CD8-positive, alpha-beta memory T cell (primary cell): ENCODE data around the gene CAPN3. TPM values are rescaled to one million over a fixed set of nuclear protein-coding genes. Genes with fewer than 3 reads are reported as not detected.

Source experiments
- CTCF ChIA-PET: fragments of 350-600 bp; sonication (Branson Sonifier 250); formaldehyde crosslinking; loops from one replicate; lab custom pipeline; 2021; ENCODE audit warnings: antibody characterized with exemption; lab: Charles Lee
- POLR2A ChIA-PET: fragments of 350-600 bp; sonication (Branson Sonifier 250); formaldehyde crosslinking; loops from one replicate; lab custom pipeline; 2021; ENCODE audit warnings: antibody characterized with exemption; lab: Charles Lee
- DNase-seq, 5 donors: peaks; one replicate each; pipeline versions ENCODE4 v3.0.0 to v3.0.0-alpha.2; 2020 to 2022; ENCODE audit warnings: mixed read lengths in 1 of 5
- H3K27ac ChIP-seq: one replicate; pipeline ENCODE4 v1.7.0; 2013; ENCODE audit warnings: low read depth, mild to moderate bottlenecking, low read length, moderate library complexity
- H3K27me3 ChIP-seq: 2 replicates; pipeline ENCODE4 v1.7.0; 2013; ENCODE audit warnings: low read length, mild to moderate bottlenecking; ENCODE audit not compliant: insufficient read depth, poor library complexity, severe bottlenecking
- H3K36me3 ChIP-seq: 2 replicates; pipeline ENCODE4 v1.7.0; 2013; ENCODE audit warnings: mild to moderate bottlenecking, low read length, moderate library complexity; ENCODE audit not compliant: insufficient read depth
- H3K4me1 ChIP-seq: 2 replicates; pipeline ENCODE4 v1.7.0; 2013; ENCODE audit warnings: mild to moderate bottlenecking, low read length, moderate library complexity; ENCODE audit not compliant: insufficient read depth
- H3K4me3 ChIP-seq: 2 replicates; pipeline ENCODE4 v1.7.0; 2013; ENCODE audit warnings: mild to moderate bottlenecking, low read length
- H3K9me3 ChIP-seq: 2 replicates; pipeline ENCODE4 v1.7.0; 2013; ENCODE audit warnings: mild to moderate bottlenecking, low read length
- H3K27ac Mint-ChIP-seq, 8 donors: one replicate each; pipeline ENCODE4 v1.8.0; 2020 to 2021; ENCODE audit warnings: mixed read lengths in 8 of 8, mild to moderate bottlenecking in 6 of 8, inconsistent platforms in 3 of 8, moderate library complexity in 3 of 8
- H3K27me3 Mint-ChIP-seq, 2 donors: one replicate each; pipeline ENCODE4 v1.8.0; 2020 to 2021; ENCODE audit warnings: mixed read lengths in 2 of 2, mild to moderate bottlenecking in 1 of 2, moderate library complexity in 1 of 2
- H3K36me3 Mint-ChIP-seq, 3 donors: one replicate each; pipeline ENCODE4 v1.8.0; 2020 to 2021; ENCODE audit warnings: mixed read lengths in 3 of 3, inconsistent platforms in 1 of 3, mild to moderate bottlenecking in 1 of 3
- H3K4me1 Mint-ChIP-seq, 3 donors: one replicate each; pipeline ENCODE4 v1.8.0; 2020 to 2021; ENCODE audit warnings: mixed read lengths in 3 of 3, inconsistent platforms in 1 of 3, mild to moderate bottlenecking in 1 of 3
- H3K4me3 Mint-ChIP-seq, 7 donors: one replicate each; pipeline ENCODE4 v1.8.0; 2020 to 2021; ENCODE audit warnings: mixed read lengths in 7 of 7, mild to moderate bottlenecking in 6 of 7, moderate library complexity in 4 of 7, inconsistent platforms in 2 of 7
- H3K9me3 Mint-ChIP-seq, 5 donors: one replicate each; pipeline ENCODE4 v1.8.0; 2020 to 2022; ENCODE audit warnings: mixed read lengths in 5 of 5, mild to moderate bottlenecking in 3 of 5, moderate library complexity in 2 of 5, inconsistent platforms in 1 of 5
- polyA plus RNA-seq: library from polyadenylated mRNA; unstranded; fragments of 300-500 nt; fragmentation: Illumina TruSeq; gene quantifications from one replicate; pipeline ENCODE4 v1.2.3, GENCODE V29; 2021
- total RNA-seq, 2 experiments: library from RNA; stranded (reverse); gene quantifications; one replicate each; pipeline ENCODE4 v1.2.3, GENCODE V29; 2021

The CAPN3 gene
- total and polyA plus RNA-seq, 3 experiments from 2014 or later: 1.1 to 4.3 (median 3.3) TPM

- H3K4me3 Mint-ChIP-seq: no peak overlapping the region
Measured at GRCh38 chr15:42367041-42367440, 7.7 kb downstream of the CAPN3 start.

GRCh38 chr15:42368096-42368495, 8.8 kb downstream of the CAPN3 start:
- H3K4me1 Mint-ChIP-seq: no peaks in the 10 kb centered on the region
- H3K4me1 ChIP-seq: no peaks in the 10 kb centered on the region
- H3K9me3 Mint-ChIP-seq: no peaks in the 10 kb centered on the region
- DNase-seq: no peak
- peaks cover 0 to 5% (median 4%) of the 10 kb centered on the region in 3 donors for H3K36me3 Mint-ChIP-seq
- no peaks in the 10 kb centered on the region for H3K27me3 ChIP-seq
- H3K9me3 ChIP-seq: no peaks in the 10 kb centered on the region
- no peak overlapping the region for H3K27ac Mint-ChIP-seq
- POLR2A ChIA-PET: no interaction called here
- H3K36me3 ChIP-seq: no peaks in the 10 kb centered on the region
- H3K4me3 Mint-ChIP-seq: no peak overlapping the region
- CTCF ChIA-PET: no interaction called here
- no peaks in the 10 kb centered on the region for H3K27me3 Mint-ChIP-seq
- H3K4me3 ChIP-seq: no peak overlapping the region
- H3K27ac ChIP-seq: no peak overlapping the region

More at GRCh38 chr15:42367041-42367440, 7.7 kb downstream of the CAPN3 start:
- Mint-ChIP-seq H3K27ac (no peak overlapping the region), H3K27me3 (no peaks in the 10 kb centered on the region), H3K9me3 (no peaks in the 10 kb centered on the region), H3K36me3 (peaks cover 2 to 7% (median 4%) of the 10 kb centered on the region in 3 donors), H3K4me1 (no peaks in the 10 kb centered on the region)
- Histone ChIP-seq H3K36me3 (no peaks in the 10 kb centered on the region), H3K9me3 (no peaks in the 10 kb centered on the region), H3K27me3 (no peaks in the 10 kb centered on the region), H3K4me3 (no peak overlapping the region), H3K27ac (no peak overlapping the region), H3K4me1 (no peaks in the 10 kb centered on the region)
- ChIA-PET POLR2A (no interaction called here), CTCF (no interaction called here)
- no peak for DNase-seq

- POLR2A ChIA-PET: no interaction called here
- H3K9me3 Mint-ChIP-seq: no peaks in the 10 kb centered on the region
- H3K36me3 Mint-ChIP-seq: peaks cover 0 to 7% (median 0%) of the 10 kb centered on the region in 3 donors
- H3K4me3 ChIP-seq: no peak overlapping the region
- CTCF ChIA-PET: interaction anchor here (1.3 kb wide), 1 partner anchor 14 kb away, joined by 3 read pairs; no protein-coding TSS in a partner anchor
- no peak overlapping the region for H3K27ac ChIP-seq
- H3K27me3 ChIP-seq: no peaks in the 10 kb centered on the region
- H3K4me1 ChIP-seq: no peaks in the 10 kb centered on the region
- no peaks in the 10 kb centered on the region for H3K36me3 ChIP-seq
- H3K27me3 Mint-ChIP-seq: no peaks in the 10 kb centered on the region
- DNase-seq: no peak
- no peak overlapping the region for H3K4me3 Mint-ChIP-seq
- no peaks in the 10 kb centered on the region for H3K4me1 Mint-ChIP-seq
- no peaks in the 10 kb centered on the region for H3K9me3 ChIP-seq
- peak overlapping the region in 1 of 8 donors; percentile 18 for H3K27ac Mint-ChIP-seq
Measured at GRCh38 chr15:42371096-42371495, 11.8 kb downstream of the CAPN3 start.

GRCh38 chr15:42373274-42373673, 14.0 kb downstream of the CAPN3 start:
- DNase-seq: no peak
- H3K4me1 ChIP-seq: no peaks in the 10 kb centered on the region
- H3K27me3 Mint-ChIP-seq: no peaks in the 10 kb centered on the region
- no peaks in the 10 kb centered on the region for H3K27me3 ChIP-seq
- H3K27ac ChIP-seq: no peak overlapping the region
- H3K27ac Mint-ChIP-seq: peak overlapping the region in 2 of 8 donors; percentile 18 to 59
- no peaks in the 10 kb centered on the region for H3K9me3 ChIP-seq
- ChIA-PET POLR2A (no interaction called here), CTCF (no interaction called here)
- peaks cover 0 to 3% (median under 1%) of the 10 kb centered on the region in 5 donors for H3K9me3 Mint-ChIP-seq
- H3K4me1 Mint-ChIP-seq: no peaks in the 10 kb centered on the region
- peaks cover 0 to 6% (median 3%) of the 10 kb centered on the region in 3 donors for H3K36me3 Mint-ChIP-seq
- H3K4me3 ChIP-seq: no peak overlapping the region
- no peak overlapping the region for H3K4me3 Mint-ChIP-seq
- no peaks in the 10 kb centered on the region for H3K36me3 ChIP-seq

GRCh38 chr15:42373936-42374335, 14.6 kb downstream of the CAPN3 start:
- Histone ChIP-seq H3K36me3 (no peaks in the 10 kb centered on the region), H3K27ac (no peak overlapping the region), H3K4me1 (no peaks in the 10 kb centered on the region), H3K9me3 (no peaks in the 10 kb centered on the region), H3K27me3 (no peaks in the 10 kb centered on the region), H3K4me3 (no peak overlapping the region)
- Mint-ChIP-seq H3K27me3 (no peaks in the 10 kb centered on the region), H3K4me1 (no peaks in the 10 kb centered on the region), H3K27ac (no peak overlapping the region), H3K9me3 (peaks cover 0 to 5% (median 2%) of the 10 kb centered on the region in 5 donors), H3K36me3 (peaks cover 2 to 12% (median 6%) of the 10 kb centered on the region in 3 donors), H3K4me3 (no peak overlapping the region)
- POLR2A ChIA-PET: no interaction called here
- CTCF ChIA-PET: no interaction called here
- DNase-seq: no peak

- peaks cover 0 to 5% (median 3%) of the 10 kb centered on the region in 5 donors for H3K9me3 Mint-ChIP-seq
- H3K27ac Mint-ChIP-seq: peak overlapping the region in 1 of 8 donors; percentile 33
- no peaks in the 10 kb centered on the region for H3K4me1 ChIP-seq
- no peaks in the 10 kb centered on the region for H3K27me3 Mint-ChIP-seq
- no peaks in the 10 kb centered on the region for H3K9me3 ChIP-seq
- DNase-seq: no peak
- ChIA-PET CTCF (no interaction called here), POLR2A (no interaction called here)
- H3K4me3 Mint-ChIP-seq: no peak overlapping the region
- H3K27me3 ChIP-seq: no peaks in the 10 kb centered on the region
- no peaks in the 10 kb centered on the region for H3K36me3 ChIP-seq
- peaks cover 5 to 17% (median 9%) of the 10 kb centered on the region in 3 donors for H3K36me3 Mint-ChIP-seq
- H3K4me3 ChIP-seq: no peak overlapping the region
- H3K27ac ChIP-seq: no peak overlapping the region
- no peaks in the 10 kb centered on the region for H3K4me1 Mint-ChIP-seq
Measured at GRCh38 chr15:42374810-42375209, 15.5 kb downstream of the CAPN3 start.

- H3K9me3 ChIP-seq: no peaks in the 10 kb centered on the region
- no peak overlapping the region for H3K4me3 ChIP-seq
- H3K27ac ChIP-seq: no peak overlapping the region
- H3K4me1 ChIP-seq: no peaks in the 10 kb centered on the region
- ChIA-PET CTCF (no interaction called here), POLR2A (no interaction called here)
- Mint-ChIP-seq H3K4me1 (no peaks in the 10 kb centered on the region), H3K4me3 (no peak overlapping the region), H3K27ac (no peak overlapping the region), H3K9me3 (peaks cover 0 to 5% (median 3%) of the 10 kb centered on the region in 5 donors), H3K27me3 (no peaks in the 10 kb centered on the region), H3K36me3 (peaks cover 5 to 17% (median 9%) of the 10 kb centered on the region in 3 donors)
- no peaks in the 10 kb centered on the region for H3K36me3 ChIP-seq
- DNase-seq: no peak
- H3K27me3 ChIP-seq: no peaks in the 10 kb centered on the region
Measured at GRCh38 chr15:42375252-42375651, 16.0 kb downstream of the CAPN3 start.

GRCh38 chr15:42375941-42376340, 16.6 kb downstream of the CAPN3 start:
- POLR2A ChIA-PET: no interaction called here
- Histone ChIP-seq H3K27me3 (no peaks in the 10 kb centered on the region), H3K27ac (no peak overlapping the region), H3K4me3 (no peak overlapping the region), H3K36me3 (no peaks in the 10 kb centered on the region), H3K4me1 (no peaks in the 10 kb centered on the region), H3K9me3 (no peaks in the 10 kb centered on the region)
- H3K27me3 Mint-ChIP-seq: no peaks in the 10 kb centered on the region
- no peak for DNase-seq
- no peaks in the 10 kb centered on the region for H3K4me1 Mint-ChIP-seq
- no peak overlapping the region for H3K27ac Mint-ChIP-seq
- CTCF ChIA-PET: no interaction called here
- peaks cover 0 to 5% (median 3%) of the 10 kb centered on the region in 5 donors for H3K9me3 Mint-ChIP-seq
- H3K4me3 Mint-ChIP-seq: no peak overlapping the region
- peaks cover 5 to 17% (median 9%) of the 10 kb centered on the region in 3 donors for H3K36me3 Mint-ChIP-seq
